Measurements from ENCODE around the gene HIGD1C. TPM values are rescaled to one million over a fixed set of nuclear protein-coding genes. Genes with fewer than 3 reads are reported as not detected.
"Not testable (repeated sequence)": the region's sequence is repeated elsewhere in the genome, so short reads cannot be mapped to it uniquely, and the experiment has no call there.

The HIGD1C gene
- total and polyA plus RNA-seq, 9 donors, result not detected

GRCh38 chr12:50926415-50926814, 25.9 kb upstream of the HIGD1C start:
- TF ChIP-seq EP300 (IDR thresholded peaks at IDR 0.05), result no peak
- no peak for TF ChIP-seq POLR2A (IDR thresholded peaks at IDR 0.05)
- TF ChIP-seq CTCF (IDR thresholded peaks at IDR 0.05), result no peak
- intact Hi-C loops (cut with DNase I), result loop anchor here in 2 of 4 donors (10.0 kb wide), 1 partner anchor 58 kb away; no protein-coding TSS in a partner anchor

GRCh38 chr12:50926932-50927331, 25.4 kb upstream of the HIGD1C start:
- H3K27me3 ChIP-seq; H3K36me3 ChIP-seq; DNase-seq; H3K4me1 ChIP-seq (ENCODE audit: insufficient read depth); H3K27ac ChIP-seq; H3K9me3 ChIP-seq: not testable (repeated sequence)
- peak overlapping the region; percentile 69 for H3K4me3 ChIP-seq
- 10 to 21% (median 20%) methylated on average over 3 of the region's 3 CpGs for WGBS, 3 donors
- intact Hi-C loops (cut with DNase I), result loop anchor here in 2 of 4 donors (10.0 kb wide), 1 partner anchor 58 kb away; no protein-coding TSS in a partner anchor

More at GRCh38 chr12:50926415-50926814, 25.9 kb upstream of the HIGD1C start:
- WGBS, 3 donors, result 12 to 23% (median 12%) methylated on average over 1 of the region's 1 CpG
- Histone ChIP-seq H3K27ac (peak overlapping the region in 1 of 2 donors; percentile 18), H3K9me3 (no peaks in the 10 kb centered on the region), H3K27me3 (no peaks in the 10 kb centered on the region), H3K36me3 (no peaks in the 10 kb centered on the region), H3K4me1 (ENCODE audit: insufficient read depth) (peaks cover 9% of the 10 kb centered on the region), H3K4me3 (peak overlapping the region; percentile 69)
- no peak for DNase-seq

- TF ChIP-seq EP300 (IDR thresholded peaks at IDR 0.05) (no peak), CTCF (IDR thresholded peaks at IDR 0.05) (no peak), POLR2A (IDR thresholded peaks at IDR 0.05) (no peak)
- 6 to 10% (median 8%) methylated on average over 2 of the region's 2 CpGs for WGBS, 3 donors
- no peak overlapping the region for H3K27ac ChIP-seq
- no peaks in the 10 kb centered on the region for H3K9me3 ChIP-seq
- no peaks in the 10 kb centered on the region for H3K36me3 ChIP-seq
- no peak for DNase-seq
- H3K27me3 ChIP-seq, result no peaks in the 10 kb centered on the region
- intact Hi-C loops (cut with DNase I), result loop anchor here in 2 of 4 donors (10.0 kb wide), 1 partner anchor 57 kb away; no protein-coding TSS in a partner anchor
- peak overlapping the region; percentile 69 for H3K4me3 ChIP-seq
- H3K4me1 ChIP-seq (ENCODE audit: insufficient read depth), result peaks cover 6% of the 10 kb centered on the region
Observed at GRCh38 chr12:50927356-50927755, 25.0 kb upstream of the HIGD1C start.

- Histone ChIP-seq H3K36me3 (no peaks in the 10 kb centered on the region), H3K4me1 (ENCODE audit: insufficient read depth) (peaks cover 6% of the 10 kb centered on the region), H3K27me3 (no peaks in the 10 kb centered on the region), H3K27ac (peak overlapping the region in 1 of 2 donors; percentile 14), H3K9me3 (no peaks in the 10 kb centered on the region), H3K4me3 (peak overlapping the region; percentile 69)
- intact Hi-C loops (cut with DNase I), result loop anchor here in 2 of 4 donors (10.0 kb wide), 1 partner anchor 57 kb away; no protein-coding TSS in a partner anchor
- TF ChIP-seq CTCF (IDR thresholded peaks at IDR 0.05), result no peak
- no peak for TF ChIP-seq EP300 (IDR thresholded peaks at IDR 0.05)
- 82 to 86% (median 84%) methylated on average over 6 of the region's 6 CpGs for WGBS, 3 donors
- DNase-seq, result no peak
Observed at GRCh38 chr12:50927766-50928224, 24.5 kb upstream of the HIGD1C start.

GRCh38 chr12:50928392-50928791, 24.0 kb upstream of the HIGD1C start:
- peak overlapping the region; percentile 69 for H3K4me3 ChIP-seq
- WGBS, 3 donors, result 61 to 73% (median 61%) methylated on average over 3 of the region's 3 CpGs
- intact Hi-C loops (cut with DNase I), result loop anchor here in 2 of 4 donors (10.0 kb wide), 1 partner anchor 56 kb away; no protein-coding TSS in a partner anchor
- DNase-seq, result no peak
- H3K36me3 ChIP-seq, result no peaks in the 10 kb centered on the region
- H3K27me3 ChIP-seq, result no peaks in the 10 kb centered on the region
- peak overlapping the region in 1 of 2 donors; percentile 14 for H3K27ac ChIP-seq
- peaks cover 6% of the 10 kb centered on the region for H3K4me1 ChIP-seq (ENCODE audit: insufficient read depth)
- H3K9me3 ChIP-seq, result no peaks in the 10 kb centered on the region
- TF ChIP-seq EP300 (IDR thresholded peaks at IDR 0.05), result no peak
- TF ChIP-seq POLR2A (IDR thresholded peaks at IDR 0.05), result no peak
- no peak for TF ChIP-seq CTCF (IDR thresholded peaks at IDR 0.05)
